Breast epithelium (tissue), 4 donors: ENCODE data around the gene MFF. TPM values are rescaled to one million over a fixed set of nuclear protein-coding genes. Genes with fewer than 3 reads are reported as not detected.

Source experiments
- DNase-seq, 2 donors: peaks; one replicate each; pipeline ENCODE4 v3.0.0-alpha.2; 2019; ENCODE audit warnings: low spot score in 2 of 2
- H3K27ac ChIP-seq, 2 donors: fragments of 200-600 bp; sonication (generic) in 1 of 2; one replicate each; pipeline ENCODE4 v1.5.1; 2016 to 2019; ENCODE audit warnings: mild to moderate bottlenecking in 1 of 2
- H3K27me3 ChIP-seq, 2 donors: fragments of 200-600 bp; sonication (generic) in 1 of 2; one replicate each; pipeline versions ENCODE4 v1.5.1 to v1.6.0; 2017 to 2019; ENCODE audit warnings: control low read depth in 1 of 2, mild to moderate bottlenecking in 1 of 2
- H3K36me3 ChIP-seq: fragments of 200-600 bp; one replicate; pipeline ENCODE4 v1.5.1; 2019
- H3K4me1 ChIP-seq, 2 donors: fragments of 200-600 bp; sonication (generic); one replicate each; pipeline ENCODE4 v1.5.1; 2016 to 2019; ENCODE audit warnings: control low read depth in 1 of 2
- H3K4me3 ChIP-seq, 3 donors: fragments of 200-600 bp; sonication (generic); 1 replicate in 2 of 3; 2 replicates in 1 of 3; pipeline ENCODE4 v1.5.1; 2016 to 2019; ENCODE audit warnings: mild to moderate bottlenecking in 3 of 3, moderate library complexity in 2 of 3
- H3K9me3 ChIP-seq, 2 donors: fragments of 200-600 bp; sonication (generic) in 1 of 2; one replicate each; pipeline ENCODE4 v1.5.1; 2016 to 2019; ENCODE audit warnings: control low read depth in 1 of 2
- CTCF ChIP-seq, 3 donors: fragments of 450-650 bp; IDR thresholded peaks; one replicate each; pipeline ENCODE4 v1.5.1; 2016 to 2017; ENCODE audit warnings: antibody characterized with exemption in 3 of 3, mild to moderate bottlenecking in 3 of 3, moderate library complexity in 3 of 3
- POLR2A ChIP-seq: fragments of 450-650 bp; IDR thresholded peaks from one replicate; pipeline ENCODE4 v1.6.1; 2016; ENCODE audit warnings: antibody characterized with exemption, mild to moderate bottlenecking, moderate library complexity
- POLR2AphosphoS5 ChIP-seq, 3 donors: sonication (generic); formaldehyde crosslinking; IDR thresholded peaks; one replicate each; pipeline ENCODE4 v1.6.1; 2017; ENCODE audit warnings: antibody characterized with exemption in 3 of 3
- intact Hi-C: fragments of 100-400 bp; cut with DNase I; formaldehyde crosslinking; loops from one replicate; pipeline ENCODE4 v1.15.1; 2023; ENCODE audit warnings: low total_unique reads
- total RNA-seq, 3 donors: library from RNA; depleted of rRNA; stranded (reverse); fragments of >200 nt; gene quantifications; one replicate each; pipeline ENCODE4 v1.1.0, GENCODE V29; 2016

Gene MFF
- total RNA-seq, 3 donors from 2014 or later, result 120 to 135 (median 122) TPM

GRCh38 chr2:227292314-227292713, 32.7 kb upstream of the MFF start:
- no peak for DNase-seq
- intact Hi-C loops, result no loop called here
- Histone ChIP-seq H3K9me3 (no peaks in the 10 kb centered on the region), H3K36me3 (no peaks in the 10 kb centered on the region), H3K4me1 (no peaks in the 10 kb centered on the region), H3K4me3 (no peak overlapping the region), H3K27me3 (no peaks in the 10 kb centered on the region), H3K27ac (no peak overlapping the region)
- TF ChIP-seq POLR2A (no peak), CTCF (IDR thresholded peaks at IDR 0.05) (no peak), POLR2AphosphoS5 (IDR thresholded peaks at IDR 0.05) (no peak)

- intact Hi-C loops, result no loop called here
- Histone ChIP-seq H3K36me3 (no peaks in the 10 kb centered on the region), H3K4me3 (no peak overlapping the region), H3K9me3 (no peaks in the 10 kb centered on the region), H3K27me3 (no peaks in the 10 kb centered on the region), H3K27ac (no peak overlapping the region), H3K4me1 (no peaks in the 10 kb centered on the region)
- DNase-seq, result no peak
- TF ChIP-seq POLR2AphosphoS5 (IDR thresholded peaks at IDR 0.05), result no peak
- TF ChIP-seq CTCF (IDR thresholded peaks at IDR 0.05), result no peak
- TF ChIP-seq POLR2A, result no peak
These were observed 31.5 kb upstream of the MFF start for GRCh38 chr2:227293531-227293930.

- DNase-seq, result no peak
- intact Hi-C loops, result no loop called here
- Histone ChIP-seq H3K4me1 (no peaks in the 10 kb centered on the region), H3K4me3 (no peak overlapping the region), H3K9me3 (no peaks in the 10 kb centered on the region), H3K27me3 (no peaks in the 10 kb centered on the region), H3K36me3 (no peaks in the 10 kb centered on the region), H3K27ac (no peak overlapping the region)
- no peak for TF ChIP-seq POLR2A
- no peak for TF ChIP-seq POLR2AphosphoS5 (IDR thresholded peaks at IDR 0.05)
- TF ChIP-seq CTCF (IDR thresholded peaks at IDR 0.05), result no peak
These were observed 29.2 kb upstream of the MFF start for GRCh38 chr2:227295806-227296205.

- intact Hi-C loops, result no loop called here
- TF ChIP-seq POLR2A (no peak), CTCF (IDR thresholded peaks at IDR 0.05) (no peak), POLR2AphosphoS5 (IDR thresholded peaks at IDR 0.05) (no peak)
- no peak overlapping the region for H3K4me3 ChIP-seq
- H3K4me1 ChIP-seq, result no peaks in the 10 kb centered on the region
- H3K27ac ChIP-seq, result no peak overlapping the region
- DNase-seq, result no peak
- H3K9me3 ChIP-seq, result no peaks in the 10 kb centered on the region
- no peaks in the 10 kb centered on the region for H3K36me3 ChIP-seq
- no peaks in the 10 kb centered on the region for H3K27me3 ChIP-seq
These were observed 28.2 kb upstream of the MFF start for GRCh38 chr2:227296671-227297405.

GRCh38 chr2:227301523-227301922, 23.5 kb upstream of the MFF start:
- H3K27me3 ChIP-seq, result no peaks in the 10 kb centered on the region
- H3K4me3 ChIP-seq, result no peak overlapping the region
- no peaks in the 10 kb centered on the region for H3K9me3 ChIP-seq
- H3K36me3 ChIP-seq, result no peaks in the 10 kb centered on the region
- no peaks in the 10 kb centered on the region for H3K4me1 ChIP-seq
- intact Hi-C loops, result no loop called here
- no peak for DNase-seq
- no peak for TF ChIP-seq POLR2AphosphoS5 (IDR thresholded peaks at IDR 0.05)
- TF ChIP-seq CTCF (IDR thresholded peaks at IDR 0.05), result no peak
- no peak for TF ChIP-seq POLR2A
- no peak overlapping the region for H3K27ac ChIP-seq
